Heart left ventricle (tissue), 13 donors: ENCODE data around the gene LRRFIP1.

ENCODE experiments used
- CTCF ChIP-seq, 12 donors: fragments of 200-600 bp; sonication (generic) in 4 of 12; IDR thresholded peaks; one replicate each; pipeline versions ENCODE4 v1.5.0 to v1.8.0; 2018 to 2022; ENCODE audit warnings: antibody characterized with exemption in 12 of 12, mild to moderate bottlenecking in 5 of 12
- POLR2A ChIP-seq, 2 donors: fragments of 450-650 bp; IDR thresholded peaks; one replicate each; pipeline ENCODE4 v1.6.1; 2017; ENCODE audit warnings: antibody characterized with exemption in 2 of 2, mild to moderate bottlenecking in 2 of 2, moderate library complexity in 2 of 2
- donor health status: ischemic (EF 13 %, LVEDD 7.1; RV severe dilation, severe dysfunction).
- donor health status: DM: no; HTN: yes; CAD: no.
- donor health status: DM: no; HTN: no; CAD: no.
- donor health status: ischemic (EF 25% LVEDD 6.9; RV normal size, moderate dysfunction).
- donor health status: ischemic (EF 25% LVEDD 5.7; RV mildly dilated, moderate dysfunction).
- donor health status: ischemic (EF 35%, LVEDD 5.7; RV mildly dilated, moderate dysfunction).
- donor health status: nonischemic (EF 11% LVEDD 7.7; RV severe dilation, severe dysfunction).
- donor health status: DM: yes; HTN: yes; CAD: no.
- donor health status: PGD.
- donor health status: ischemic (EF 29% LVEDD 5.4; RV normal size, mild dysfunction).
- donor health status: nonischemic (EF 23%, LVEDD 6.1; RV moderate dilation, normal function).

GRCh38 chr2:237649541-237650454 lies 22.4 kb downstream of the LRRFIP1 start:
- TF ChIP-seq CTCF (IDR thresholded peaks at IDR 0.05) (no peak), POLR2A (IDR thresholded peaks at IDR 0.05) (no peak)
